ENCODE data around the gene PARD3.

- TF ChIP-seq CTCF (IDR thresholded peaks at IDR 0.05) (no peak), POLR2A (IDR thresholded peaks at IDR 0.05) (no peak)
These were observed 46.4 kb upstream of the PARD3 start for GRCh38 chr10:34861293-34862021.
